A172 (cell line): ENCODE data around the gene SAMD4B. TPM values are rescaled to one million over a fixed set of nuclear protein-coding genes. Genes with fewer than 3 reads are reported as not detected.
"Not testable (repeated sequence)": the region's sequence is repeated elsewhere in the genome, so short reads cannot be mapped to it uniquely, and the experiment has no call there.

Experiments used
- DNase-seq: peaks from one replicate; pipeline ENCODE4 v3.0.0-alpha.2; 2015; ENCODE audit warnings: low spot score
- total RNA-seq: library from RNA; depleted of rRNA; stranded (reverse); fragments of >200 nt; shearing (Covaris generic); gene quantifications from 2 replicates; pipeline ENCODE4 v1.2.3, GENCODE V29; 2014

SAMD4B gene
- total RNA-seq, 1 experiment from 2014 or later: 81.4 TPM

GRCh38 chr19:39336483-39336882, 5.7 kb upstream of the SAMD4B start:
- DNase-seq: no peak

GRCh38 chr19:39339674-39340073, 2.5 kb upstream of the SAMD4B start:
- DNase-seq: no peak

GRCh38 chr19:39340156-39340555, 2.1 kb upstream of the SAMD4B start:
- DNase-seq: not testable (repeated sequence)

GRCh38 chr19:39341129-39341718, 997 bp upstream of the SAMD4B start:
- no peak for DNase-seq

- DNase-seq: no peak
Observed at GRCh38 chr19:39342647-39343305, 555 bp downstream of the SAMD4B start.

GRCh38 chr19:39345956-39346355, 3.7 kb downstream of the SAMD4B start:
- no peak for DNase-seq

- no peak for DNase-seq
Observed at GRCh38 chr19:39347332-39348164, 5.3 kb downstream of the SAMD4B start.

- DNase-seq: no peak
Observed at GRCh38 chr19:39349326-39349725, 7.1 kb downstream of the SAMD4B start.

- no peak for DNase-seq
Observed at GRCh38 chr19:39350156-39350555, 7.9 kb downstream of the SAMD4B start.

- no peak for DNase-seq
Observed at GRCh38 chr19:39351537-39352064, 9.4 kb downstream of the SAMD4B start.

- DNase-seq: no peak
Observed at GRCh38 chr19:39352381-39353255, 10.4 kb downstream of the SAMD4B start.

GRCh38 chr19:39355253-39355652, 13.0 kb downstream of the SAMD4B start:
- no peak for DNase-seq

- DNase-seq: no peak
Observed at GRCh38 chr19:39356073-39356472, 13.9 kb downstream of the SAMD4B start.

GRCh38 chr19:39356647-39357046, 14.4 kb downstream of the SAMD4B start:
- DNase-seq: no peak

- no peak for DNase-seq
Observed at GRCh38 chr19:39359026-39359425, 16.8 kb downstream of the SAMD4B start.

- DNase-seq: no peak
Observed at GRCh38 chr19:39360599-39360998, 18.4 kb downstream of the SAMD4B start.

- DNase-seq: peak; percentile 53
Observed at GRCh38 chr19:39362682-39363657, 20.7 kb downstream of the SAMD4B start.

GRCh38 chr19:39363901-39364457, 21.8 kb downstream of the SAMD4B start:
- no peak for DNase-seq

- no peak for DNase-seq
Observed at GRCh38 chr19:39365531-39365930, 23.3 kb downstream of the SAMD4B start.

- no peak for DNase-seq
Observed at GRCh38 chr19:39369200-39369599, 27.0 kb downstream of the SAMD4B start.
